Stimulated activated naive CD8-positive, alpha-beta T cell treated with anti-CD3 and anti-CD28 coated beads, Interleukin-15, Interleukin-2, amounts not matched to agents 100 ng/mL and 50 ng/mL, for 24 hours (primary cell): ENCODE results near the gene PDZD2.

ENCODE experiments used
- H3K27ac Mint-ChIP-seq: one replicate; pipeline ENCODE4 v1.8.0; 2021; ENCODE audit warnings: mild to moderate bottlenecking, mixed read lengths
- H3K27me3 Mint-ChIP-seq: one replicate; pipeline ENCODE4 v1.8.0; 2021; ENCODE audit warnings: mixed read lengths
- H3K36me3 Mint-ChIP-seq: one replicate; pipeline ENCODE4 v1.8.0; 2021; ENCODE audit warnings: low read depth, mixed read lengths
- H3K4me1 Mint-ChIP-seq: one replicate; pipeline ENCODE4 v1.8.0; 2021; ENCODE audit warnings: low read depth, mixed read lengths
- H3K4me3 Mint-ChIP-seq: one replicate; pipeline ENCODE4 v1.8.0; 2021; ENCODE audit warnings: mild to moderate bottlenecking, mixed read lengths
- H3K9me3 Mint-ChIP-seq: one replicate; pipeline ENCODE4 v1.8.0; 2021; ENCODE audit warnings: mixed read lengths

Gene PDZD2

GRCh38 chr5:31888564-31888963 lies 249.6 kb downstream of the PDZD2 start:
- H3K36me3 Mint-ChIP-seq = no peaks in the 10 kb centered on the region
- H3K9me3 Mint-ChIP-seq = no peaks in the 10 kb centered on the region
- no peaks in the 10 kb centered on the region for H3K4me1 Mint-ChIP-seq
- H3K4me3 Mint-ChIP-seq = no peak overlapping the region
- no peak overlapping the region for H3K27ac Mint-ChIP-seq
- no peaks in the 10 kb centered on the region for H3K27me3 Mint-ChIP-seq

- Mint-ChIP-seq H3K27ac (no peak overlapping the region), H3K36me3 (no peaks in the 10 kb centered on the region), H3K9me3 (no peaks in the 10 kb centered on the region), H3K4me1 (no peaks in the 10 kb centered on the region), H3K4me3 (no peak overlapping the region), H3K27me3 (no peaks in the 10 kb centered on the region)
Observed at GRCh38 chr5:31889001-31889561, 250.2 kb downstream of the PDZD2 start.

- Mint-ChIP-seq H3K27me3 (no peaks in the 10 kb centered on the region), H3K9me3 (no peaks in the 10 kb centered on the region), H3K4me3 (no peak overlapping the region), H3K27ac (no peak overlapping the region), H3K4me1 (no peaks in the 10 kb centered on the region), H3K36me3 (no peaks in the 10 kb centered on the region)
Observed at GRCh38 chr5:31890046-31890445, 251.1 kb downstream of the PDZD2 start.

- no peaks in the 10 kb centered on the region for H3K9me3 Mint-ChIP-seq
Observed at GRCh38 chr5:31894141-31894540, 255.2 kb downstream of the PDZD2 start.

GRCh38 chr5:31895199-31895820 lies 256.4 kb downstream of the PDZD2 start:
- H3K27me3 Mint-ChIP-seq = no peaks in the 10 kb centered on the region
- no peak overlapping the region for H3K4me3 Mint-ChIP-seq
- no peak overlapping the region for H3K27ac Mint-ChIP-seq
- no peaks in the 10 kb centered on the region for H3K36me3 Mint-ChIP-seq
- no peaks in the 10 kb centered on the region for H3K9me3 Mint-ChIP-seq
- H3K4me1 Mint-ChIP-seq = no peaks in the 10 kb centered on the region

More at GRCh38 chr5:31894141-31894540, 255.2 kb downstream of the PDZD2 start:
- Mint-ChIP-seq H3K4me3 (no peak overlapping the region), H3K36me3 (no peaks in the 10 kb centered on the region), H3K4me1 (no peaks in the 10 kb centered on the region), H3K27me3 (no peaks in the 10 kb centered on the region), H3K27ac (no peak overlapping the region)

GRCh38 chr5:31898036-31898632 lies 259.2 kb downstream of the PDZD2 start:
- H3K36me3 Mint-ChIP-seq = no peaks in the 10 kb centered on the region
- H3K4me1 Mint-ChIP-seq = peaks cover 8% of the 10 kb centered on the region
- no peaks in the 10 kb centered on the region for H3K27me3 Mint-ChIP-seq
- H3K27ac Mint-ChIP-seq = no peak overlapping the region
- H3K9me3 Mint-ChIP-seq = no peaks in the 10 kb centered on the region
- no peak overlapping the region for H3K4me3 Mint-ChIP-seq

GRCh38 chr5:31900296-31900865 lies 261.4 kb downstream of the PDZD2 start:
- H3K36me3 Mint-ChIP-seq = no peaks in the 10 kb centered on the region
- H3K27me3 Mint-ChIP-seq = no peaks in the 10 kb centered on the region
- H3K9me3 Mint-ChIP-seq = no peaks in the 10 kb centered on the region
- H3K4me3 Mint-ChIP-seq = no peak overlapping the region
- H3K4me1 Mint-ChIP-seq = peaks cover 8% of the 10 kb centered on the region
- no peak overlapping the region for H3K27ac Mint-ChIP-seq

GRCh38 chr5:31901807-31902530 lies 263.0 kb downstream of the PDZD2 start:
- Mint-ChIP-seq H3K27me3 (no peaks in the 10 kb centered on the region), H3K4me1 (peaks cover 8% of the 10 kb centered on the region), H3K36me3 (no peaks in the 10 kb centered on the region), H3K27ac (no peak overlapping the region), H3K4me3 (no peak overlapping the region), H3K9me3 (no peaks in the 10 kb centered on the region)

GRCh38 chr5:31908396-31908795 lies 269.5 kb downstream of the PDZD2 start:
- H3K27ac Mint-ChIP-seq = no peak overlapping the region
- H3K4me3 Mint-ChIP-seq = no peak overlapping the region
- H3K36me3 Mint-ChIP-seq = no peaks in the 10 kb centered on the region
- H3K9me3 Mint-ChIP-seq = no peaks in the 10 kb centered on the region
- H3K4me1 Mint-ChIP-seq = no peaks in the 10 kb centered on the region
- H3K27me3 Mint-ChIP-seq = peaks cover 4% of the 10 kb centered on the region

- Mint-ChIP-seq H3K4me1 (no peaks in the 10 kb centered on the region), H3K36me3 (no peaks in the 10 kb centered on the region), H3K9me3 (no peaks in the 10 kb centered on the region), H3K4me3 (no peak overlapping the region), H3K27ac (no peak overlapping the region), H3K27me3 (peaks cover 4% of the 10 kb centered on the region)
Observed at GRCh38 chr5:31909073-31909472, 270.1 kb downstream of the PDZD2 start.

- H3K27ac Mint-ChIP-seq = no peak overlapping the region
- no peaks in the 10 kb centered on the region for H3K36me3 Mint-ChIP-seq
- no peaks in the 10 kb centered on the region for H3K4me1 Mint-ChIP-seq
- no peak overlapping the region for H3K4me3 Mint-ChIP-seq
- H3K9me3 Mint-ChIP-seq = no peaks in the 10 kb centered on the region
- H3K27me3 Mint-ChIP-seq = peaks cover 4% of the 10 kb centered on the region
Observed at GRCh38 chr5:31911291-31912265, 272.6 kb downstream of the PDZD2 start.

GRCh38 chr5:31913808-31914207 lies 274.9 kb downstream of the PDZD2 start:
- Mint-ChIP-seq H3K27ac (no peak overlapping the region), H3K4me1 (no peaks in the 10 kb centered on the region), H3K27me3 (peaks cover 4% of the 10 kb centered on the region), H3K36me3 (no peaks in the 10 kb centered on the region), H3K4me3 (no peak overlapping the region), H3K9me3 (no peaks in the 10 kb centered on the region)

GRCh38 chr5:31916327-31916726 lies 277.4 kb downstream of the PDZD2 start:
- Mint-ChIP-seq H3K36me3 (no peaks in the 10 kb centered on the region), H3K4me3 (no peak overlapping the region), H3K9me3 (no peaks in the 10 kb centered on the region), H3K4me1 (no peaks in the 10 kb centered on the region), H3K27ac (no peak overlapping the region), H3K27me3 (no peaks in the 10 kb centered on the region)

GRCh38 chr5:31918739-31919138 lies 279.8 kb downstream of the PDZD2 start:
- H3K36me3 Mint-ChIP-seq = no peaks in the 10 kb centered on the region
- H3K4me1 Mint-ChIP-seq = no peaks in the 10 kb centered on the region
- no peak overlapping the region for H3K27ac Mint-ChIP-seq
- H3K27me3 Mint-ChIP-seq = no peaks in the 10 kb centered on the region
- no peak overlapping the region for H3K4me3 Mint-ChIP-seq
- no peaks in the 10 kb centered on the region for H3K9me3 Mint-ChIP-seq
